SK-N-MC (cell line): ENCODE data around the gene ADD3.

ENCODE experiments used
- DNase-seq: peaks from one replicate; pipeline ENCODE4 v3.0.0-alpha.2; 2011; ENCODE audit warnings: low read depth, low spot score
- H3K27ac ChIP-seq: fragments of 200-600 bp; sonication (generic); 2 replicates; pipeline ENCODE4 v1.5.1; 2016; ENCODE audit warnings: mixed run types
- H3K36me3 ChIP-seq: fragments of 200-600 bp; sonication (generic); 2 replicates; pipeline ENCODE4 v1.6.1; 2017; ENCODE audit warnings: antibody characterized with exemption, low read length, mixed read lengths; ENCODE audit not compliant: insufficient read depth
- H3K4me3 ChIP-seq: fragments of 200-600 bp; sonication (generic); 2 replicates; pipeline ENCODE4 v1.5.1; 2016
- H3K9ac ChIP-seq: fragments of 200-600 bp; sonication (generic); 2 replicates; pipeline ENCODE4 v1.8.0; 2017; ENCODE audit warnings: mixed run types, mixed read lengths; ENCODE audit not compliant: insufficient read length
- H3K9me3 ChIP-seq: fragments of 200-600 bp; sonication (generic); 2 replicates; pipeline ENCODE4 v1.6.1; 2017; ENCODE audit warnings: low read depth, mild to moderate bottlenecking, antibody characterized with exemption, low read length, moderate library complexity, mixed read lengths
- EZH2 ChIP-seq: fragments of 200-600 bp; sonication (generic); IDR thresholded peaks from one replicate; pipeline ENCODE4 v1.6.1; 2017; ENCODE audit warnings: antibody characterized with exemption
- FOXP2 ChIP-seq: optimal IDR thresholded peaks from 2 replicates; pipeline ENCODE3; 2011; ENCODE audit warnings: mild to moderate bottlenecking, moderate library complexity; ENCODE audit not compliant: insufficient read depth; ENCODE audit errors: extremely low read length, control extremely low read depth
- POLR2AphosphoS5 ChIP-seq: IDR thresholded peaks from 2 replicates; pipeline ENCODE4 v1.6.1; 2012; ENCODE audit warnings: mild to moderate bottlenecking, low read depth, low read length, borderline replicate concordance

Gene ADD3

GRCh38 chr10:109994711-109995577, 12.8 kb upstream of the ADD3 start:
- Histone ChIP-seq H3K9ac (no peak overlapping the region), H3K27ac (no peak overlapping the region), H3K4me3 (no peak overlapping the region), H3K36me3 (no peaks in the 10 kb centered on the region), H3K9me3 (no peaks in the 10 kb centered on the region)
- no peak for DNase-seq
- no peak for TF ChIP-seq EZH2
- no peak for TF ChIP-seq POLR2AphosphoS5
- TF ChIP-seq FOXP2 = no peak

- TF ChIP-seq POLR2AphosphoS5 (no peak), FOXP2 (no peak), EZH2 (no peak)
- no peak for DNase-seq
- Histone ChIP-seq H3K9me3 (no peaks in the 10 kb centered on the region), H3K9ac (no peak overlapping the region), H3K4me3 (no peak overlapping the region), H3K27ac (no peak overlapping the region), H3K36me3 (no peaks in the 10 kb centered on the region)
These were observed 12.2 kb upstream of the ADD3 start for GRCh38 chr10:109995595-109995994.

DNA sequence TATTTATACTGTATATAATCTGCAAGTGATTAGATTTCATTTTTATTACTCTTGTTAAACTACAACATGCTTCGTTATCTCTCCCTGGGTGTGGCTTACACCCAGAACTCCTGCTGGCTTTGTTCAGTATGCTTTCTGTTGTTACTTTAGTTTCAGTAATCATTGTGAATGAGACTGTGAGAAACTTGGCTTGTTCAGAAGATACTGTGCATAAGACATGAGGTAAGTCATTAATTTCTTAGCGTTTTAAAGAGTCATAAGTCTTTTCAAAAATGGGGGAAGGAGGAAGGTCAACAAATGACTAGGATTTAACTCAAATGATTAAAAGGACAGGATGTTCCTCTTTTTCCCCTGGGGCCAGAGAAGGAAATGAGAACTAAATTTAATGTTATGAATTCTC, 11.6 kb upstream of the ADD3 start:
- H3K9ac ChIP-seq = no peak overlapping the region
- H3K9me3 ChIP-seq = no peaks in the 10 kb centered on the region
- no peak for TF ChIP-seq EZH2
- TF ChIP-seq FOXP2 = no peak
- no peak for TF ChIP-seq POLR2AphosphoS5
- DNase-seq = no peak
- peak overlapping the region; percentile 16; the same call in 1 of the 2 replicates for H3K27ac ChIP-seq
- no peaks in the 10 kb centered on the region for H3K36me3 ChIP-seq
- H3K4me3 ChIP-seq = peak overlapping the region; percentile 38; the same call in 1 of the 2 replicates

DNA sequence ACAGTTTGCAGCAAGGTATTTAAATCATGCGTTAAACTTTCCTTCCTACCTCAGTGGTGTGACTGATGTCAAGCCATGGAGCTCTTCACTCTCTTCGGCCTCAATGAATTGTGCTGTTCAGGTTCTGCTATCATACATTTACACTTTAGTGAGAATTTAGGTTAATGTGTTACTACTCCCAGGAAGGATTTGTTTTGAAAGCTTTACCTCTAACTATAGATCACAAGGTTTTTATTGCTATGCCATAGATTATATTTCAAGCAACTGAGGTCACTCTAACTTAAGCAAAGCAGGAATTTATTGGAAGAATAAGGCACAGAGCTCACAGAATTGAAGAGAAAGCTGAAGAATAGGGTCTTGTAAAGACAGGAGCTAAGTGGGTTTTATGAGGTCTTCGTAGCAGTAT, 11.0 kb upstream of the ADD3 start:
- H3K9me3 ChIP-seq = no peaks in the 10 kb centered on the region
- no peak for DNase-seq
- peak overlapping the region; percentile 38; the same call in 1 of the 2 replicates for H3K4me3 ChIP-seq
- H3K9ac ChIP-seq = no peak overlapping the region
- TF ChIP-seq POLR2AphosphoS5 (no peak), FOXP2 (no peak), EZH2 (no peak)
- peak overlapping the region; percentile 16; the same call in 1 of the 2 replicates for H3K27ac ChIP-seq
- H3K36me3 ChIP-seq = no peaks in the 10 kb centered on the region

GRCh38 chr10:109997233-109997632, 10.6 kb upstream of the ADD3 start:
- no peak overlapping the region for H3K9ac ChIP-seq
- H3K36me3 ChIP-seq = no peaks in the 10 kb centered on the region
- DNase-seq = no peak
- TF ChIP-seq POLR2AphosphoS5 (no peak), EZH2 (no peak), FOXP2 (no peak)
- H3K4me3 ChIP-seq = no peak overlapping the region
- no peak overlapping the region for H3K27ac ChIP-seq
- no peaks in the 10 kb centered on the region for H3K9me3 ChIP-seq

DNA sequence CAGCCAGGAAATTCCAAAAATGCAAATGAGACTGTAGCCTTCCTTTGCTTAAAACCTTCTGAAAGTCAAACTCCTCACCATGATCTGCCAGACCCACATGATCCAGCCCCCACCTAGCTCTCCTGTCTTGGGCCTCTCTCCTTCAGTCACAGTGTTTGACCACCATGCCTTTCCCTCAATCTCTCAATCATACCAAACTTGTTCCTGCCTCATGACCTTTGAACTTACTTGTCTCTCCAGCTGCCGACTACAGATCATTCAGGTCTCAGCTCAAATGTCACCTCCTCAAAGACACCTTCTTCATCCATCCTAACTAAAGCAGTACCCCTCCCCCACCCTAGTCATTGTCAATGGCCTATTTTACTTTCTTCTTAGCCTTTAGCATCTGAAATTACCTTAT, 9.3 kb upstream of the ADD3 start:
- no peak overlapping the region for H3K4me3 ChIP-seq
- no peaks in the 10 kb centered on the region for H3K9me3 ChIP-seq
- H3K27ac ChIP-seq = no peak overlapping the region
- DNase-seq = no peak
- H3K9ac ChIP-seq = no peak overlapping the region
- H3K36me3 ChIP-seq = no peaks in the 10 kb centered on the region
- no peak for TF ChIP-seq POLR2AphosphoS5
- no peak for TF ChIP-seq EZH2
- TF ChIP-seq FOXP2 = no peak

DNA sequence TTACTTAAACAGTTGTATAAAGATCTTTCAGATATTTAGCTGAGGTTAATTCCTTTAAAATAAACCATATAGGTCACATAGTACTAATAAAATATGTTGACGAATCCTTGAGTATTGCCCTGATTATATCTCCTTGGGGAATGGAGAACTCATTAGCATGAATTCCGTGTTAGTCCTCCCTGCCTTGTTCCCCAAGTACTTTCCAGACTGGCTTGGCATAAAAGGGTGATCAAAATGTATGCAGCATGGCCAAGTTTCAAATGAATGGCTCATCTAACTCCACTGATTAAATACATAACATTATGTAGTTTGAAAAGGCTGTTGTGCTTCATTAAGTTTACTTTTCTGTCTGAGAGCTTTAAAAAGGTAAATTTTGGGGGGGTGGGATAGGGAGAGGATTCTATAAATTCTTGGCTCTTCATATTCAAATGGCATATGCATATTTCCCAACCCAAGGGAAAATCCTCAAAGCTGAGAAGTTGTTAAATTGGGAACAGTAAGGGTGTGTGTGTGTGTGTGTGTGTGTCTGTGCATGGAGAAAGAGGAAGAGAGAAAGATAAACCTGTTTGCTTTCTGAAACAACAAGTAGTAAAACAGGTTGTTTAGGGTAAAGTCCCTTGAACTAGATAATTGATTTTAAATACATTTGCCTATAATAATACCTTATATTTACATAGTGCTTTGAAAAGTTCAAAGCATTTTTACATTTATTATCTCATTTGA, 4.8 kb upstream of the ADD3 start:
- H3K27ac ChIP-seq = peak overlapping the region; percentile 91
- peak overlapping the region; percentile 69 for H3K4me3 ChIP-seq
- no peak overlapping the region for H3K9ac ChIP-seq
- no peak for DNase-seq
- no peaks in the 10 kb centered on the region for H3K9me3 ChIP-seq
- no peaks in the 10 kb centered on the region for H3K36me3 ChIP-seq
- TF ChIP-seq FOXP2 (no peak), EZH2 (no peak), POLR2AphosphoS5 (no peak)

DNA sequence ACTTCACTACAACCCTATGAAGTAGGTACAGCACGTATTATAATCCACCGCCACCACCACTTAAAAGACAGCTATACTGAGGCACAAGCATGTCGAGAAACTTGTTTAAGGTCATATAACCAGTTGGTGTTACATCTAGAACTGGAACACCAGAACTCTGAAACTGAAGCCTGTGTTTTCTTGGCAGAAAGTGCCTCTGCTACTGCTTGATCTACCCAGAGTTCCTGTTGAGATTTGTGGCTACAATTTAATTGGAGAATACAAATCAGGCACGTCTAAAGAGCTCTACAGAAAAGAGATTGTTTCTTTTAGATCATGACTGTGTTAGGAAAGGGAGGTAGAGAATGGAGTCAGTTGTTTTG, 4.3 kb upstream of the ADD3 start:
- no peak overlapping the region for H3K9ac ChIP-seq
- TF ChIP-seq EZH2 (no peak), FOXP2 (no peak), POLR2AphosphoS5 (no peak)
- H3K9me3 ChIP-seq = no peaks in the 10 kb centered on the region
- DNase-seq = no peak
- peak overlapping the region; percentile 69 for H3K4me3 ChIP-seq
- peak overlapping the region; percentile 91 for H3K27ac ChIP-seq
- H3K36me3 ChIP-seq = no peaks in the 10 kb centered on the region

DNA sequence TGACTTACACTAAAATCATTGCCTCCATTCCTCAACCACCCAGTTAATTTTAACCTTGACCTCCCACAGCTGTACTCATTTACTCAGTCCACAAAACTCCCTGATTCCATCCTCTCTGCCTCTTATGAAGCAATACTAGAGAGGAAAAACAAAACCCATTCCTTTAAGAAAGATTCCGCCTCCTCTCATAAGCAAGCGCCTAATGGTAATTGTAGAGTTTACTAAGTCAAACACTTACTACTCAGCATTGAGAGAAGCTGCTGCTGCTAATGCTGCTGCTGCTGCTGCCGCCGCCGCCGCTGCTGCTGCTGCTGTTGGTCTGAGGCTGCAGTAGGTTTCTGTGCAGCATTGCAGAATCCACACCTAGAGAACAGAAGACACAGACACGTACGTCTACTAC, 2.1 kb upstream of the ADD3 start:
- DNase-seq = no peak

More for the DNA sequence above, 2.1 kb upstream of the ADD3 start:
- Histone ChIP-seq H3K9ac (peak overlapping the region; percentile 37), H3K9me3 (no peaks in the 10 kb centered on the region), H3K27ac (peak overlapping the region; percentile 81), H3K36me3 (no peaks in the 10 kb centered on the region), H3K4me3 (peak overlapping the region; percentile 83)
- TF ChIP-seq POLR2AphosphoS5 = no peak
- TF ChIP-seq FOXP2 = no peak
- TF ChIP-seq EZH2 = no peak
